Panc1 (cell line): ENCODE results near the gene EFR3B.

Experiments used
- POLR2AphosphoS5 ChIP-seq: IDR thresholded peaks from 2 replicates; pipeline ENCODE4 v1.6.1; 2012; ENCODE audit warnings: mild to moderate bottlenecking, low read depth, low read length, moderate library complexity
- SIN3A ChIP-seq: IDR thresholded peaks from 2 replicates; pipeline ENCODE4 v1.6.1; 2012; ENCODE audit warnings: low read depth, mild to moderate bottlenecking, low read length, moderate library complexity, borderline replicate concordance; ENCODE audit not compliant: insufficient read depth
- TCF7L2 ChIP-seq: IDR thresholded peaks from 2 replicates; pipeline ENCODE4 v1.6.1; 2011; ENCODE audit warnings: mild to moderate bottlenecking, low read depth, low read length, inconsistent platforms
- TF ChIP-seq, protein P1 (sequence below): fragments of 450-650 bp; IDR thresholded peaks from 2 replicates; pipeline ENCODE4 v1.5.1; 2017; ENCODE audit warnings: mild to moderate bottlenecking
- TF ChIP-seq, protein P2 (sequence below), 2 experiments: IDR thresholded peaks; 2 replicates each; pipeline ENCODE4 v1.6.1; 2011 to 2012; ENCODE audit warnings: low read depth in 2 of 2, control low read depth in 1 of 2, low read length in 1 of 2, mild to moderate bottlenecking in 1 of 2, moderate library complexity in 1 of 2; ENCODE audit not compliant: insufficient read depth in 1 of 2

DNA sequence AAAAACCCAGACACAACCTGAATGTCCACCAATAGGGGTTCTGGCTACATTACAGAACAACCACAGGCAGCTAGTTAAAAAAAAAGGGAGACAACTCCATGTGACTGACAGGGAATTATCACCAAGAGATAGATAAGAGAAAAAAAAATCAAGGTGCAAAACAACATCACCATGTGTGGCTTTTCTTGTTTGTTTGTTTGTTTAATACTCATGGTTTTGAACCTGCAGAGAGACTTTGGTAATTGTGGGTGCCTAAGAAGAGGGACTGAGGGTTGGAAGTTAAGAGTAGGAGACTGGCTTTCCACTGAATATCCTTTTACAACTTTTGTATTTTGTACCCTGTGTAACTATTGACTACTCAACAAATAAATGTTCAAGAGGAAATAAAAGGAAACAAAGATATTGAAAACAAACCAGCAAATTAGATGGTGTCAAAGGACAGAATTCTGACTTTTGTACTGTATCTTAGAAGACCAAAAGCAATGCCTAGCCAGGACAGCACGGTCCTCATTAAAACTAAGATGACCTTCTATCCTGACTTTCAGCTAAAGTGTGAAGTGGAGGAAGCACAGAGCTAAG is 47.6 kb upstream of the EFR3B start:
- TF ChIP-seq, protein P1, sequence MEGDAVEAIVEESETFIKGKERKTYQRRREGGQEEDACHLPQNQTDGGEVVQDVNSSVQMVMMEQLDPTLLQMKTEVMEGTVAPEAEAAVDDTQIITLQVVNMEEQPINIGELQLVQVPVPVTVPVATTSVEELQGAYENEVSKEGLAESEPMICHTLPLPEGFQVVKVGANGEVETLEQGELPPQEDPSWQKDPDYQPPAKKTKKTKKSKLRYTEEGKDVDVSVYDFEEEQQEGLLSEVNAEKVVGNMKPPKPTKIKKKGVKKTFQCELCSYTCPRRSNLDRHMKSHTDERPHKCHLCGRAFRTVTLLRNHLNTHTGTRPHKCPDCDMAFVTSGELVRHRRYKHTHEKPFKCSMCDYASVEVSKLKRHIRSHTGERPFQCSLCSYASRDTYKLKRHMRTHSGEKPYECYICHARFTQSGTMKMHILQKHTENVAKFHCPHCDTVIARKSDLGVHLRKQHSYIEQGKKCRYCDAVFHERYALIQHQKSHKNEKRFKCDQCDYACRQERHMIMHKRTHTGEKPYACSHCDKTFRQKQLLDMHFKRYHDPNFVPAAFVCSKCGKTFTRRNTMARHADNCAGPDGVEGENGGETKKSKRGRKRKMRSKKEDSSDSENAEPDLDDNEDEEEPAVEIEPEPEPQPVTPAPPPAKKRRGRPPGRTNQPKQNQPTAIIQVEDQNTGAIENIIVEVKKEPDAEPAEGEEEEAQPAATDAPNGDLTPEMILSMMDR, result no peak
- TF ChIP-seq, protein P2, sequence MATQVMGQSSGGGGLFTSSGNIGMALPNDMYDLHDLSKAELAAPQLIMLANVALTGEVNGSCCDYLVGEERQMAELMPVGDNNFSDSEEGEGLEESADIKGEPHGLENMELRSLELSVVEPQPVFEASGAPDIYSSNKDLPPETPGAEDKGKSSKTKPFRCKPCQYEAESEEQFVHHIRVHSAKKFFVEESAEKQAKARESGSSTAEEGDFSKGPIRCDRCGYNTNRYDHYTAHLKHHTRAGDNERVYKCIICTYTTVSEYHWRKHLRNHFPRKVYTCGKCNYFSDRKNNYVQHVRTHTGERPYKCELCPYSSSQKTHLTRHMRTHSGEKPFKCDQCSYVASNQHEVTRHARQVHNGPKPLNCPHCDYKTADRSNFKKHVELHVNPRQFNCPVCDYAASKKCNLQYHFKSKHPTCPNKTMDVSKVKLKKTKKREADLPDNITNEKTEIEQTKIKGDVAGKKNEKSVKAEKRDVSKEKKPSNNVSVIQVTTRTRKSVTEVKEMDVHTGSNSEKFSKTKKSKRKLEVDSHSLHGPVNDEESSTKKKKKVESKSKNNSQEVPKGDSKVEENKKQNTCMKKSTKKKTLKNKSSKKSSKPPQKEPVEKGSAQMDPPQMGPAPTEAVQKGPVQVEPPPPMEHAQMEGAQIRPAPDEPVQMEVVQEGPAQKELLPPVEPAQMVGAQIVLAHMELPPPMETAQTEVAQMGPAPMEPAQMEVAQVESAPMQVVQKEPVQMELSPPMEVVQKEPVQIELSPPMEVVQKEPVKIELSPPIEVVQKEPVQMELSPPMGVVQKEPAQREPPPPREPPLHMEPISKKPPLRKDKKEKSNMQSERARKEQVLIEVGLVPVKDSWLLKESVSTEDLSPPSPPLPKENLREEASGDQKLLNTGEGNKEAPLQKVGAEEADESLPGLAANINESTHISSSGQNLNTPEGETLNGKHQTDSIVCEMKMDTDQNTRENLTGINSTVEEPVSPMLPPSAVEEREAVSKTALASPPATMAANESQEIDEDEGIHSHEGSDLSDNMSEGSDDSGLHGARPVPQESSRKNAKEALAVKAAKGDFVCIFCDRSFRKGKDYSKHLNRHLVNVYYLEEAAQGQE (IDR thresholded peaks at IDR 0.05; ENCODE audit: insufficient read depth in 1 of 2, low read depth in 2 of 2, low read length in 1 of 2), result no peak
- no peak for TF ChIP-seq POLR2AphosphoS5
- TF ChIP-seq SIN3A, result no peak
- TF ChIP-seq TCF7L2, result no peak
